HEK293 (cell line): ENCODE measurements around the gene AMBRA1.
A peak's percentile ranks its signal among the peaks of the same experiment; 100 is the strongest.

Source experiments
- CTCF ChIA-PET: fragments of 350-600 bp; formaldehyde crosslinking; extraction: SDS; loops from one replicate; lab custom pipeline; 2021; ENCODE audit warnings: antibody characterized with exemption; lab: Yijun Ruan, JAX
- POLR2A ChIA-PET: fragments of 300-600 bp; formaldehyde crosslinking; extraction: SDS; loops from one replicate; lab custom pipeline; 2020; ENCODE audit warnings: antibody characterized with exemption, inconsistent platforms; lab: Yijun Ruan, JAX
- H3K27ac ChIP-seq: fragments of 200-500 bp; sonication (Bioruptor generic); 2 replicates; pipeline ENCODE4 v1.5.1; 2014; ENCODE audit warnings: low read depth, low read length, control low read depth, inconsistent platforms; ENCODE audit errors: extremely low read depth
- H3K36me3 ChIP-seq, 2 experiments: fragments of 200-500 bp in 1 of 2; sonication (Bioruptor generic) in 1 of 2; 1 replicate in 1 of 2; 2 replicates in 1 of 2; pipeline ENCODE4 v1.5.1; 2014 to 2017; ENCODE audit warnings: inconsistent platforms in 2 of 2, low read length in 2 of 2; ENCODE audit not compliant: control insufficient read depth in 2 of 2, insufficient read depth in 1 of 2
- H3K4me1 ChIP-seq: fragments of 200-500 bp; sonication (Bioruptor generic); 2 replicates; pipeline ENCODE4 v1.5.1; 2014; ENCODE audit warnings: mild to moderate bottlenecking, low read length, inconsistent platforms; ENCODE audit not compliant: control insufficient read depth, insufficient read depth
- H3K4me3 ChIP-seq: 2 replicates; pipeline ENCODE4 v1.5.1; 2011; ENCODE audit warnings: low read depth, mild to moderate bottlenecking, control low read depth, low read length, moderate library complexity
- H3K9me3 ChIP-seq: fragments of 200-500 bp; sonication (Bioruptor generic); 2 replicates; pipeline ENCODE4 v1.5.1; 2014; ENCODE audit warnings: low read depth, low read length, inconsistent platforms; ENCODE audit not compliant: control insufficient read depth, insufficient read depth
- IKZF3 ChIP-seq: fragments of 450-650 bp; IDR thresholded peaks from 2 replicates; pipeline ENCODE4 v1.5.0; 2018; ENCODE audit warnings: missing biosample characterization, mild to moderate bottlenecking, missing genetic modification characterization, moderate library complexity
- KLF1 ChIP-seq: fragments of 450-650 bp; formaldehyde crosslinking; IDR thresholded peaks from 2 replicates; pipeline ENCODE4 v1.5.1; 2016; ENCODE audit warnings: missing biosample characterization, missing genetic modification characterization
- KLF8 ChIP-seq: fragments of 450-650 bp; formaldehyde crosslinking; IDR thresholded peaks from 2 replicates; pipeline ENCODE4 v1.5.1; 2016; ENCODE audit warnings: missing biosample characterization, missing genetic modification characterization
- KLF9 ChIP-seq: fragments of 450-650 bp; formaldehyde crosslinking; IDR thresholded peaks from 2 replicates; pipeline ENCODE4 v1.5.1; 2016; ENCODE audit warnings: missing biosample characterization, missing genetic modification characterization, low read depth
- PATZ1 ChIP-seq: fragments of 450-650 bp; formaldehyde crosslinking; IDR thresholded peaks from 2 replicates; pipeline ENCODE4 v1.5.1; 2016; ENCODE audit warnings: missing biosample characterization, missing genetic modification characterization
- PRDM6 ChIP-seq: fragments of 450-650 bp; formaldehyde crosslinking; IDR thresholded peaks from 2 replicates; pipeline ENCODE4 v1.5.1; 2017; ENCODE audit warnings: missing biosample characterization, missing genetic modification characterization
- TRIM28 ChIP-seq: IDR thresholded peaks from 2 replicates; pipeline ENCODE4 v1.6.1; 2011; ENCODE audit warnings: low read length, control low read depth, borderline replicate concordance
- ZBTB20 ChIP-seq: fragments of 450-650 bp; formaldehyde crosslinking; IDR thresholded peaks from 2 replicates; pipeline ENCODE4 v1.5.1; 2016; ENCODE audit warnings: missing biosample characterization, missing genetic modification characterization
- ZBTB48 ChIP-seq: fragments of 450-650 bp; formaldehyde crosslinking; IDR thresholded peaks from 2 replicates; pipeline ENCODE4 v1.5.1; 2016; ENCODE audit warnings: missing biosample characterization, missing genetic modification characterization
- ZBTB6 ChIP-seq: fragments of 450-650 bp; formaldehyde crosslinking; IDR thresholded peaks from 2 replicates; pipeline ENCODE4 v1.5.1; 2017; ENCODE audit warnings: missing biosample characterization, missing genetic modification characterization
- ZFP69B ChIP-seq: fragments of 450-650 bp; formaldehyde crosslinking; IDR thresholded peaks from 2 replicates; pipeline ENCODE4 v1.5.1; 2016; ENCODE audit warnings: missing biosample characterization, missing genetic modification characterization
- ZNF121 ChIP-seq: fragments of 450-650 bp; formaldehyde crosslinking; IDR thresholded peaks from 2 replicates; pipeline ENCODE4 v1.5.1; 2016; ENCODE audit warnings: missing biosample characterization, missing genetic modification characterization
- ZNF133 ChIP-seq: fragments of 450-650 bp; formaldehyde crosslinking; IDR thresholded peaks from 2 replicates; pipeline ENCODE4 v1.5.1; 2016; ENCODE audit warnings: missing biosample characterization, missing genetic modification characterization
- ZNF175 ChIP-seq: fragments of 450-650 bp; formaldehyde crosslinking; IDR thresholded peaks from 2 replicates; pipeline ENCODE4 v1.5.1; 2016; ENCODE audit warnings: missing biosample characterization, missing genetic modification characterization
- ZNF184 ChIP-seq: fragments of 450-650 bp; IDR thresholded peaks from 2 replicates; pipeline ENCODE4 v1.5.1; 2018; ENCODE audit warnings: missing biosample characterization, mild to moderate bottlenecking, missing genetic modification characterization
- ZNF223 ChIP-seq: fragments of 450-650 bp; formaldehyde crosslinking; IDR thresholded peaks from 2 replicates; pipeline ENCODE4 v1.5.1; 2016; ENCODE audit warnings: missing biosample characterization, missing genetic modification characterization
- ZNF596 ChIP-seq: fragments of 450-650 bp; IDR thresholded peaks from 2 replicates; pipeline ENCODE4 v1.5.0; 2018; ENCODE audit warnings: missing biosample characterization, mild to moderate bottlenecking, missing genetic modification characterization, moderate library complexity
- ZNF837 ChIP-seq: fragments of 450-650 bp; formaldehyde crosslinking; IDR thresholded peaks from 2 replicates; pipeline ENCODE4 v1.5.1; 2016; ENCODE audit warnings: missing biosample characterization, missing genetic modification characterization
- TF ChIP-seq, protein P1 (sequence below): fragments of 450-650 bp; formaldehyde crosslinking; IDR thresholded peaks from 2 replicates; pipeline ENCODE4 v1.5.0; 2017; ENCODE audit warnings: missing biosample characterization, missing genetic modification characterization, borderline replicate concordance
- TF ChIP-seq, protein P2 (sequence below): fragments of 450-650 bp; IDR thresholded peaks from 2 replicates; pipeline ENCODE4 v1.5.1; 2018; ENCODE audit warnings: missing biosample characterization, mild to moderate bottlenecking, missing genetic modification characterization
- TF ChIP-seq, protein P3 (sequence below): fragments of 450-650 bp; formaldehyde crosslinking; IDR thresholded peaks from 2 replicates; pipeline ENCODE4 v1.5.1; 2016; ENCODE audit warnings: missing biosample characterization, missing genetic modification characterization

AMBRA1 gene

DNA sequence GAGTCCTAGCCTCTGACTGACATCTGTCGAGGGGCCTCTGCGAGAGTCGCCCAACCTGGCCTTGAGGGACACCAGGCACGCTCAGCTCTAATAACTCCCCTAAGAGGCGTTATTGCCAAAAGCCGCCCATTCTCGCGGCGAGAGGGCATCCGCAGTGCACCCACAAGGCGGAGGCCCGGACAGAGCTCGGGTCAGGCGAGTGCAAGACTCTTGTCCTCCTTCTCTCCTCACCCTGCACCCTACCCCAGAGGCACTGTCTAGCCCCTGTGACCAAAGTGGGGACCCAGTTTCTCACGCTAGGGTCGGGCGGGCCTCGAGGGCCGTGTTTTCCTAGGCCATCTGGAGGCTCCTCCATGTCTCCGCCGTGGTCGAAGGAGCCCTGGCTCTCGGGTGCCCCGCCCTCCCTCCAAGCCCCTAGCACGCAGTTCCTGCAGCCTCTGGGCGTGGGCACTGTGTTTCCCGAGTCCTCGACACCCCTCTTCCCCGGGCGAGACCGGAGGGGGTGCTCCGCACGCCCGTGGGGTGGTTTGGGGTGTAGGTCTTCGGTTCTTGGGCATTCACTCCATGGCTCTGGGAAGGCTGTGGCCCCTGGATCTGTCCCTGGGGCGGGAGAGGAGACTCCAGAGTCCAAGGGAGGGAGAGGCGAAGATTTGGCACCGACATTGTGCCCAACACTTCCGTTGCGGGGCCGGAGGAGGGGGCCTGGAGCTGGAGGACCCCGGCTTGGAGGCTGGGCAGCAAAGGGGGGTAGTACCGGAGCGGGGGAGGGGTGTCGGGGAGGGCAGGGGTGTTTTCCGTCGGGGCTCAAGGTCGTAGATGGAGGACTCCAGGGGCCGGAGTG is 203.3 kb downstream of the AMBRA1 start:
- Histone ChIP-seq H3K36me3 (no peaks in the 10 kb centered on the region), H3K9me3 (no peaks in the 10 kb centered on the region), H3K27ac (no peak overlapping the region), H3K4me3 (no peak overlapping the region), H3K4me1 (no peaks in the 10 kb centered on the region)
- ChIA-PET CTCF (interaction anchor here (0.6 to 5.4 kb wide), 18 partner anchors 11 to 518 kb away, joined by 3 to 56 read pairs (median 5); no protein-coding TSS in a partner anchor), POLR2A (interaction anchor here (0.6 to 1.5 kb wide), 3 partner anchors 14 to 152 kb away, joined by 3 to 5 read pairs (median 4); no protein-coding TSS in a partner anchor)
- peak; percentile 12; the same call in 1 of the 2 replicates for TF ChIP-seq ZBTB6
- no peak for TF ChIP-seq PATZ1 (tag by site-specific recombination)

DNA sequence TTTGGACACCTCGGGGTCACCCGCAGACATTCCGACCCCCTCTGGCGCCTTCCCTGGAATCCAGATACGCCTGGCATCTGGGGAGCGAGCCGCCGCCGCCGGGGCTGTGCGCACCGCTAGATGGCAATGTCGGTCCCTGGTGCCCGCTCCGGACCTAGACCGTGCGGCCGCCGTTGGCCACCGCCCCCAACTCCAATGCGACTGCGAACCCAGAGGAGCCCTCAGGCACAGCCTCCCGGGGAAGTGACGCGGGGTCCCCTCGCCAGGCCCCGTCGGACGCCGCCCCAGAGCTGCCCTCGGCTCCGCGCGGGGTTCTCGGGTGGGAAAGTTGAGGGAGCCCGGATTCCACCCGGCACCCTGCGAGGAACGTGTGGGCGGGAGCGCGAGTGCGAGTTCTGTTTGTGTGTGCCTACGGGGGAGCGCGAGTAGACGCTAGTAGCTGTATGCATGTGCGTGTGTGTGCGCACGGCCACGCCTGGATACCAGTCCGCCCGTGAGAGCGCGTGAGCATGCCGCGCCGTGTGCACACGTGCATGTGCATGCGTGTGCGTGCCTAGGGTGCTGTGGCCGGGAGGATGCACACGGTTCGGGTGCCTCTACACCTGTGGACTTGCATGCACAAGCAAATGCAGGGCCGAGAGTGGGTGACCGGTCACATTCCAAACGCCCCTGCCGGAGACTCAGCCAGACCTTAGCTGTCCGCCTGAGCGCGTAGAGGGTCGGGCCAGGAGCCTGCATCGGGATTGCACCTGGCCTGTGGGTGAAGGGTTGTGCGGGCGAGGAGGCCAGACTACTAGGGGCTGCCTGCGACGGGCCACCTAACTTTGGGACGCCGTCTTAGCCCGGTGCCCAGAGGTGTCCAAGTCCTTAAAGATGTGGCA is 204.1 kb downstream of the AMBRA1 start:
- Histone ChIP-seq H3K9me3 (no peaks in the 10 kb centered on the region), H3K27ac (no peak overlapping the region), H3K36me3 (no peaks in the 10 kb centered on the region), H3K4me1 (no peaks in the 10 kb centered on the region), H3K4me3 (peak overlapping the region; percentile 48)
- POLR2A ChIA-PET = interaction anchor here (0.6 to 1.5 kb wide), 4 partner anchors 10 to 163 kb away, joined by 3 to 5 read pairs (median 4); no protein-coding TSS in a partner anchor
- CTCF ChIA-PET = interaction anchor here (0.6 to 5.4 kb wide), 43 partner anchors 9 to 764 kb away, joined by 3 to 56 read pairs (median 4); partner anchors contain the start of genes ATG13 and HARBI1
- TF ChIP-seq, protein P1, sequence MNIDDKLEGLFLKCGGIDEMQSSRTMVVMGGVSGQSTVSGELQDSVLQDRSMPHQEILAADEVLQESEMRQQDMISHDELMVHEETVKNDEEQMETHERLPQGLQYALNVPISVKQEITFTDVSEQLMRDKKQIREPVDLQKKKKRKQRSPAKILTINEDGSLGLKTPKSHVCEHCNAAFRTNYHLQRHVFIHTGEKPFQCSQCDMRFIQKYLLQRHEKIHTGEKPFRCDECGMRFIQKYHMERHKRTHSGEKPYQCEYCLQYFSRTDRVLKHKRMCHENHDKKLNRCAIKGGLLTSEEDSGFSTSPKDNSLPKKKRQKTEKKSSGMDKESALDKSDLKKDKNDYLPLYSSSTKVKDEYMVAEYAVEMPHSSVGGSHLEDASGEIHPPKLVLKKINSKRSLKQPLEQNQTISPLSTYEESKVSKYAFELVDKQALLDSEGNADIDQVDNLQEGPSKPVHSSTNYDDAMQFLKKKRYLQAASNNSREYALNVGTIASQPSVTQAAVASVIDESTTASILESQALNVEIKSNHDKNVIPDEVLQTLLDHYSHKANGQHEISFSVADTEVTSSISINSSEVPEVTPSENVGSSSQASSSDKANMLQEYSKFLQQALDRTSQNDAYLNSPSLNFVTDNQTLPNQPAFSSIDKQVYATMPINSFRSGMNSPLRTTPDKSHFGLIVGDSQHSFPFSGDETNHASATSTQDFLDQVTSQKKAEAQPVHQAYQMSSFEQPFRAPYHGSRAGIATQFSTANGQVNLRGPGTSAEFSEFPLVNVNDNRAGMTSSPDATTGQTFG (tag by site-specific recombination) = no peak
- TF ChIP-seq IKZF3 (tag by site-specific recombination) (peak; percentile 94), ZNF223 (tag by site-specific recombination) (no peak), ZFP69B (tag by site-specific recombination) (no peak), ZNF175 (tag by site-specific recombination) (no peak), PRDM6 (no peak), KLF8 (peak; percentile 79; the same call in 1 of the 2 replicates), TRIM28 (no peak), ZNF121 (no peak), ZBTB48 (0 out of 2 replicates have a peak, but pooled peaks have one; percentile 59), ZBTB20 (tag by site-specific recombination) (peak; percentile 60; the same call in 1 of the 2 replicates), KLF9 (tag by site-specific recombination) (peak; percentile 65), ZNF596 (tag by site-specific recombination) (no peak), KLF1 (peak; percentile 42; the same call in 1 of the 2 replicates), ZNF133 (tag by site-specific recombination) (no peak), ZNF837 (no peak), ZNF184 (no peak)
- TF ChIP-seq, protein P2, sequence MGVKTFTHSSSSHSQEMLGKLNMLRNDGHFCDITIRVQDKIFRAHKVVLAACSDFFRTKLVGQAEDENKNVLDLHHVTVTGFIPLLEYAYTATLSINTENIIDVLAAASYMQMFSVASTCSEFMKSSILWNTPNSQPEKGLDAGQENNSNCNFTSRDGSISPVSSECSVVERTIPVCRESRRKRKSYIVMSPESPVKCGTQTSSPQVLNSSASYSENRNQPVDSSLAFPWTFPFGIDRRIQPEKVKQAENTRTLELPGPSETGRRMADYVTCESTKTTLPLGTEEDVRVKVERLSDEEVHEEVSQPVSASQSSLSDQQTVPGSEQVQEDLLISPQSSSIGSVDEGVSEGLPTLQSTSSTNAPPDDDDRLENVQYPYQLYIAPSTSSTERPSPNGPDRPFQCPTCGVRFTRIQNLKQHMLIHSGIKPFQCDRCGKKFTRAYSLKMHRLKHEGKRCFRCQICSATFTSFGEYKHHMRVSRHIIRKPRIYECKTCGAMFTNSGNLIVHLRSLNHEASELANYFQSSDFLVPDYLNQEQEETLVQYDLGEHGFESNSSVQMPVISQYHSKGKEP (tag by site-specific recombination) = no peak
- TF ChIP-seq, protein P3, sequence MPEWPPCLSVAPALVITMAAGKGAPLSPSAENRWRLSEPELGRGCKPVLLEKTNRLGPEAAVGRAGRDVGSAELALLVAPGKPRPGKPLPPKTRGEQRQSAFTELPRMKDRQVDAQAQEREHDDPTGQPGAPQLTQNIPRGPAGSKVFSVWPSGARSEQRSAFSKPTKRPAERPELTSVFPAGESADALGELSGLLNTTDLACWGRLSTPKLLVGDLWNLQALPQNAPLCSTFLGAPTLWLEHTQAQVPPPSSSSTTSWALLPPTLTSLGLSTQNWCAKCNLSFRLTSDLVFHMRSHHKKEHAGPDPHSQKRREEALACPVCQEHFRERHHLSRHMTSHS (tag by site-specific recombination) = no peak
